ENCODE data around the gene HSPH1.

GRCh38 chr13:31149604-31150003, 12.1 kb downstream of the HSPH1 start:
- TF ChIP-seq CTCF (IDR thresholded peaks at IDR 0.05 in 2 of 3, conservative IDR thresholded peaks at IDR 0.05 in 1 of 3; ENCODE audit: borderline replicate concordance in 1 of 3, insufficient read depth in 1 of 3, low read depth in 2 of 3, low read length in 2 of 3) (no peak), POLR2A (IDR thresholded peaks at IDR 0.05; ENCODE audit: borderline replicate concordance, extremely low read depth, insufficient read depth, insufficient read length) (no peak), EGR1 (IDR thresholded peaks at IDR 0.05; ENCODE audit: low read depth) (no peak), EZH2 (IDR thresholded peaks at IDR 0.05) (no peak), MAX (IDR thresholded peaks at IDR 0.05) (no peak), ZBTB33 (IDR thresholded peaks at IDR 0.05; ENCODE audit: extremely low read depth, insufficient replicate concordance, low read length) (no peak), TCF7L2 (IDR thresholded peaks at IDR 0.05; ENCODE audit: borderline replicate concordance, extremely low read depth, insufficient read depth, insufficient read length) (no peak)
